ENCODE results near the gene HERC3. TPM values are rescaled to one million over a fixed set of nuclear protein-coding genes. Genes with fewer than 3 reads are reported as not detected.

The HERC3 gene
- total RNA-seq, 2 experiments from 2014 or later = 59.7 to 66.4 TPM

DNA sequence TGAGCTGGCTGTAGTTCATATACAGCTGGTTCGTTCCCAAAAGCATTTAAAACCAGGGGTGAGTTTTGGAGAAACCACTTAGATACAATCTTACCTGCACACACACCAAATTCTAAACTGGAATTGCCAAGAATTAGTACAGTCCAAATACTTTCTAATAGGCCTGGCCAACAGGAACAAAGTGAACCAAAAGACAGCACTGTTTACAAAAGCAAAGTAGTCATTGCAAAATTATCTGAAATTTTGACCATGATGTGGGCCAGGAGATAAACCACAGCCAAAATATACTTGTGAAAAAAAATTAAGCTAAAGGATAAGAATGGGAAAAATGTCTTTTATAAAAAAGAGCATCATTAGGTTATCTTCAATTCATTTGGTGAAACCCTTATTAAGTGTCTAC lies 143.3 kb downstream of the HERC3 start:
- H3K36me3 Mint-ChIP-seq (ENCODE audit: low read depth) = no peaks in the 10 kb centered on the region
- H3K27ac Mint-ChIP-seq = no peak overlapping the region
- ChIA-PET CTCF (interaction anchor here (1.3 to 1.5 kb wide), 2 partner anchors 84 to 196 kb away, joined by 4 to 5 read pairs; no protein-coding TSS in a partner anchor), POLR2A (no interaction called here)
- H3K4me3 Mint-ChIP-seq = no peak overlapping the region
- DNase-seq = no peak
- no peak for ATAC-seq
- no peak for TF ChIP-seq CTCF (IDR thresholded peaks at IDR 0.05)
- H3K27me3 Mint-ChIP-seq = no peaks in the 10 kb centered on the region
- H3K4me1 Mint-ChIP-seq (ENCODE audit: low read depth) = peaks cover 17% of the 10 kb centered on the region
- H3K9me3 Mint-ChIP-seq = no peaks in the 10 kb centered on the region
- intact Hi-C loops (cut with micrococcal nuclease) = no loop called here

- intact Hi-C loops (cut with micrococcal nuclease) = no loop called here
- Mint-ChIP-seq H3K27me3 (no peaks in the 10 kb centered on the region), H3K9me3 (no peaks in the 10 kb centered on the region), H3K4me3 (no peak overlapping the region), H3K36me3 (ENCODE audit: low read depth) (no peaks in the 10 kb centered on the region), H3K27ac (no peak overlapping the region), H3K4me1 (ENCODE audit: low read depth) (peaks cover 17% of the 10 kb centered on the region)
- ChIA-PET POLR2A (no interaction called here), CTCF (interaction anchor here (1.4 kb wide), 2 partner anchors 9 to 197 kb away, joined by 3 to 4 read pairs; no protein-coding TSS in a partner anchor)
- no peak for TF ChIP-seq CTCF (IDR thresholded peaks at IDR 0.05)
- ATAC-seq = no peak
- DNase-seq = no peak
These were observed 144.0 kb downstream of the HERC3 start for GRCh38 chr4:88736264-88736663.

DNA sequence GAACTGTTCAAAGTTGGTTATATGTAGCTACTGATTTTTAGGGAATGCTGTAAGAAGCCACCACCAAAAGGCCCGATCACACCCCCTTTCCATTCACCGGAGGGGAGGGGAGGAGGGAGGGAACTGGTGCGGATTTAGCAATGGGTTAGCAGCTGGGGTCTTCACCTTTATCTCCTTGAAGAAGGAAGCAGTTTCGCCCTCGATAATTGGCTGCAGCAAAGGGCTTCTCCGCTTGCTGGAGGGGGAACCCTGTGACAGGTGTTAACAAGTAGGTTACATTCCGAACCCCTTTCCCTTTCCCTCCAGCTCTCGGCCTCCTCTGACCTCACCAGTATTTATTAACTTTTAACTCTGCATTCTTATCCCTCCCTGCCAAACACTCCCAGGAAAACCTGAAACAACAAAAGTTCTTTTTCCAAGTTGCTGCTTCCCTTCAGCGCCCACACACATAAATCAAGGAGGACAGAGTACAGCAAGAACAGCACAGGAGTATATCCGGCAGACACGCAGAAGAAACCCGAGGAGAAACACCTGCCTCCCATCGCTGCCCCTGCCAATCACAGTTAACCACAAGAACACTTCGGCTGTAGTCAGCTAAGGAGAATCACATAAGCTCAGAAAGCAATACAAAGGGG lies 145.1 kb downstream of the HERC3 start:
- ChIA-PET POLR2A (interaction anchor here (0.6 kb wide), 1 partner anchor 23 kb away, joined by 3 read pairs; no protein-coding TSS in a partner anchor), CTCF (interaction anchor here (0.7 to 1.4 kb wide), 3 partner anchors 8 to 198 kb away, joined by 3 to 4 read pairs (median 3); no protein-coding TSS in a partner anchor)
- Mint-ChIP-seq H3K9me3 (no peaks in the 10 kb centered on the region), H3K4me3 (peak overlapping the region; percentile 33), H3K27ac (no peak overlapping the region), H3K36me3 (ENCODE audit: low read depth) (no peaks in the 10 kb centered on the region), H3K4me1 (ENCODE audit: low read depth) (peaks cover 17% of the 10 kb centered on the region), H3K27me3 (no peaks in the 10 kb centered on the region)
- DNase-seq (peak; percentile 58), ATAC-seq (peak; percentile 87)
- intact Hi-C loops (cut with micrococcal nuclease) = no loop called here
- no peak for TF ChIP-seq CTCF (IDR thresholded peaks at IDR 0.05)

DNA sequence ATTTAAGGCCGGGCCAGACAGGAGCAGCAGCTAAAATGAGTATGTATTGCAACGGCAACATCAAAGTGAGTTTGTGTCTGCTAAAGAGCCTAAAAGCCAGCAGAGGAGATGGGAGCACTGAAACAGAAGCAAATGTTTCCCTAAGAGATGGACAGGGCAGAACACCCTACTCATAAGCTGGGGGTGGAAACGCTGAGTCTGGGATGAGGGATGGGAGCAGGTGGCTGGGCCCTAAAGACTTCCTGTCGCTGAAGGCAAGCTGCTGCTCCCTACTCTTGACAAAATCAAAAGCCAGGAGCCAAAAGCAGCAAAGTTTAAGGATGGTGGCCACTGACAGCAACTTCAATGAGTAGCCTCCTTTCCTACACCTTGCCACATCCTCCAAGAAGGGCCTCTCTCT lies 145.9 kb downstream of the HERC3 start:
- Mint-ChIP-seq H3K4me3 (no peak overlapping the region), H3K27me3 (no peaks in the 10 kb centered on the region), H3K27ac (no peak overlapping the region), H3K36me3 (ENCODE audit: low read depth) (no peaks in the 10 kb centered on the region), H3K9me3 (no peaks in the 10 kb centered on the region), H3K4me1 (ENCODE audit: low read depth) (peaks cover 17% of the 10 kb centered on the region)
- CTCF ChIA-PET = interaction anchor here (0.6 kb wide), 1 partner anchor 199 kb away, joined by 3 read pairs; no protein-coding TSS in a partner anchor
- DNase-seq (no peak), ATAC-seq (no peak)
- TF ChIP-seq CTCF (IDR thresholded peaks at IDR 0.05) = no peak
- POLR2A ChIA-PET = interaction anchor here (0.6 kb wide), 1 partner anchor 19 kb away, joined by 3 read pairs; no protein-coding TSS in a partner anchor
- intact Hi-C loops (cut with micrococcal nuclease) = no loop called here

GRCh38 chr4:88742561-88742960 lies 150.3 kb downstream of the HERC3 start:
- Mint-ChIP-seq H3K27me3 (no peaks in the 10 kb centered on the region), H3K4me1 (ENCODE audit: low read depth) (peaks cover 11% of the 10 kb centered on the region), H3K4me3 (no peak overlapping the region), H3K9me3 (no peaks in the 10 kb centered on the region), H3K27ac (no peak overlapping the region), H3K36me3 (ENCODE audit: low read depth) (no peaks in the 10 kb centered on the region)
- TF ChIP-seq CTCF (IDR thresholded peaks at IDR 0.05) = no peak
- DNase-seq = no peak
- POLR2A ChIA-PET = no interaction called here
- CTCF ChIA-PET = no interaction called here
- ATAC-seq = no peak
- intact Hi-C loops (cut with micrococcal nuclease) = no loop called here
